ENCODE data around the gene TRIM14.
A peak's percentile ranks its signal among the peaks of the same experiment; 100 is the strongest.
"Not testable (repeated sequence)": the region's sequence is repeated elsewhere in the genome, so short reads cannot be mapped to it uniquely, and the experiment has no call there.

Gene TRIM14

GRCh38 chr9:98127226-98127625 is 8.2 kb upstream of the TRIM14 start:
- H2AFZ ChIP-seq (ENCODE audit: low read depth, low read length, severe bottlenecking): no peak overlapping the region
- H3K9me2 ChIP-seq (replicated peaks; ENCODE audit: insufficient read depth, low read length): no peaks in the 10 kb centered on the region
- TF ChIP-seq EZH2phosphoT487 (conservative IDR thresholded peaks at IDR 0.05; ENCODE audit: low read length) (no peak), CTCF (IDR thresholded peaks at IDR 0.05; ENCODE audit: insufficient read depth, low read length, poor library complexity, severe bottlenecking) (no peak)

GRCh38 chr9:98124637-98125426 is 5.8 kb upstream of the TRIM14 start:
- Histone ChIP-seq H3K27ac (ENCODE audit: low read depth, low read length) (no peak overlapping the region), H3K4me2 (ENCODE audit: low read depth, low read length, poor library complexity, severe bottlenecking) (no peak overlapping the region)

More at GRCh38 chr9:98127226-98127625, 8.2 kb upstream of the TRIM14 start:
- Histone ChIP-seq H3F3A (ENCODE audit: insufficient read depth) (no peaks in the 10 kb centered on the region), H3K4me3 (ENCODE audit: insufficient read depth, low read length, poor library complexity, severe bottlenecking) (no peak overlapping the region), H3K4me2 (ENCODE audit: low read depth, low read length, poor library complexity, severe bottlenecking) (no peak overlapping the region), H3K27me3 (ENCODE audit: low read length) (no peaks in the 10 kb centered on the region), H4K20me1 (ENCODE audit: low read depth, low read length) (no peaks in the 10 kb centered on the region), H3K27ac (ENCODE audit: low read depth, low read length) (no peak overlapping the region), H3K36me3 (ENCODE audit: low read length) (no peaks in the 10 kb centered on the region), H3K79me2 (ENCODE audit: insufficient read depth, low read length) (no peaks in the 10 kb centered on the region), H3K9ac (ENCODE audit: low read length) (no peak overlapping the region), H3K9me3 (ENCODE audit: insufficient read depth, low read length) (no peaks in the 10 kb centered on the region)

DNA sequence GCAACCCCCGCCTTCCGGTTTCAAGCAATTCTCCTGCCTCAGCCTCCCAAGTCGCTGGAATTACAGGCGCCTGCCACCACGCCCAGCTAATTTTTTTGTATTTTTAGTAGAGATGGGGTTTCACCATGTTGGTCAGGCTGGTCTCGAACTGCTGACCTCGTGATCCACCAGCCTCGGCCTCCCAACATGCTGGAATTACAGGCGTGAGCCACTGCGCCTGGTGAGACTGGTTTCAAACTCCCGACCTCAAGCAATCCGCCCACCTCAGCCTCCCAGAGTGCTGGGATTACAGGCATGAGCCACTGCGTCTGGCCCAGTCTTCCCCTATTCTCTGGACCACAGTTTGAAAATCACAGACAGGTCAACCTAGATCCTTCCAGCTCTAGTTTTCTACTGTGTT is 5.1 kb upstream of the TRIM14 start:
- not testable (repeated sequence) for H3K27ac ChIP-seq (ENCODE audit: low read depth, low read length); H3K79me2 ChIP-seq (ENCODE audit: insufficient read depth, low read length); H3K9me3 ChIP-seq (ENCODE audit: insufficient read depth, low read length); H3K9me2 ChIP-seq (replicated peaks; ENCODE audit: insufficient read depth, low read length); H3K27me3 ChIP-seq (ENCODE audit: low read length); H4K20me1 ChIP-seq (ENCODE audit: low read depth, low read length); H3K36me3 ChIP-seq (ENCODE audit: low read length); H2AFZ ChIP-seq (ENCODE audit: low read depth, low read length, severe bottlenecking); H3K4me2 ChIP-seq (ENCODE audit: low read depth, low read length, poor library complexity, severe bottlenecking); H3F3A ChIP-seq (ENCODE audit: insufficient read depth); H3K4me3 ChIP-seq (ENCODE audit: insufficient read depth, low read length, poor library complexity, severe bottlenecking); H3K9ac ChIP-seq (ENCODE audit: low read length)

More at GRCh38 chr9:98124637-98125426, 5.8 kb upstream of the TRIM14 start:
- no peaks in the 10 kb centered on the region for H3K79me2 ChIP-seq (ENCODE audit: insufficient read depth, low read length)
- no peaks in the 10 kb centered on the region for H3F3A ChIP-seq (ENCODE audit: insufficient read depth)
- no peaks in the 10 kb centered on the region for H3K9me2 ChIP-seq (replicated peaks; ENCODE audit: insufficient read depth, low read length)
- H3K27me3 ChIP-seq (ENCODE audit: low read length): no peaks in the 10 kb centered on the region
- no peaks in the 10 kb centered on the region for H3K36me3 ChIP-seq (ENCODE audit: low read length)
- no peak overlapping the region for H3K4me3 ChIP-seq (ENCODE audit: insufficient read depth, low read length, poor library complexity, severe bottlenecking)
- no peaks in the 10 kb centered on the region for H3K9me3 ChIP-seq (ENCODE audit: insufficient read depth, low read length)
- no peak overlapping the region for H3K9ac ChIP-seq (ENCODE audit: low read length)
- TF ChIP-seq CTCF (IDR thresholded peaks at IDR 0.05; ENCODE audit: insufficient read depth, low read length, poor library complexity, severe bottlenecking) (no peak), EZH2phosphoT487 (conservative IDR thresholded peaks at IDR 0.05; ENCODE audit: low read length) (no peak)
- no peak overlapping the region for H2AFZ ChIP-seq (ENCODE audit: low read depth, low read length, severe bottlenecking)
- no peaks in the 10 kb centered on the region for H4K20me1 ChIP-seq (ENCODE audit: low read depth, low read length)

DNA sequence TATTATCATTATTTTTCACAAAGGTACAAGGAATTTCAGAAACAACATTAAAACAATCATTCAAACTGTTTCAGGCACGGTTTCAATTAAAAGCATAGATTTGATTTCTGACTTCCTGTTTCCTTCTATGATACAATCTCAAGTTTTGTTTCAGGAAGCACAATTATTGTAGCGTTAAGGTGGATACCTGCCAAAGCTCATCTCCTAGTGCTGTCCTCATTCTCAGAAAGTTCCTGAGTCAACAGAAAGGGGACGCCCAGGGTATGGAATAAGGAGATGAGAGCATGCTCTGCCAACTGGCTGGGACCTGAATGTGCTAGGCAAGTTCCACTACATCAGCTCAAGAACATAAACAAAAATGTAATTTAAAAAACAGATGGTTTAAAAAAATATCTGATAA is 2.0 kb upstream of the TRIM14 start:
- Histone ChIP-seq H3K79me2 (ENCODE audit: insufficient read depth, low read length) (no peaks in the 10 kb centered on the region), H3F3A (ENCODE audit: insufficient read depth) (no peaks in the 10 kb centered on the region), H2AFZ (ENCODE audit: low read depth, low read length, severe bottlenecking) (no peak overlapping the region), H3K36me3 (ENCODE audit: low read length) (no peaks in the 10 kb centered on the region), H3K27ac (ENCODE audit: low read depth, low read length) (no peak overlapping the region), H3K4me2 (ENCODE audit: low read depth, low read length, poor library complexity, severe bottlenecking) (peak overlapping the region; percentile 2), H3K9me2 (replicated peaks; ENCODE audit: insufficient read depth, low read length) (no peaks in the 10 kb centered on the region), H3K4me3 (ENCODE audit: insufficient read depth, low read length, poor library complexity, severe bottlenecking) (no peak overlapping the region), H3K9ac (ENCODE audit: low read length) (no peak overlapping the region), H4K20me1 (ENCODE audit: low read depth, low read length) (no peaks in the 10 kb centered on the region), H3K27me3 (ENCODE audit: low read length) (no peaks in the 10 kb centered on the region), H3K9me3 (ENCODE audit: insufficient read depth, low read length) (no peaks in the 10 kb centered on the region)
- TF ChIP-seq CTCF (IDR thresholded peaks at IDR 0.05; ENCODE audit: insufficient read depth, low read length, poor library complexity, severe bottlenecking) (no peak), EZH2phosphoT487 (conservative IDR thresholded peaks at IDR 0.05; ENCODE audit: low read length) (no peak)

Data from SU-DHL-6 (cell line).